Activated CD8-positive, alpha-beta T cell treated with anti-CD3 and anti-CD28 coated beads, Interleukin-2, amount 10 ng/mL, durations not matched to agents 7 days and 5 days (primary cell): ENCODE results near the gene TADA2A. TPM values are rescaled to one million over a fixed set of nuclear protein-coding genes. Genes with fewer than 3 reads are reported as not detected.
A peak's percentile ranks its signal among the peaks of the same experiment; 100 is the strongest.

ENCODE experiments used
- ATAC-seq: fragments of 150-1000 bp; cut with Tn5 transposase; one replicate; pipeline ENCODE4 v1.10.0; 2021; ENCODE audit warnings: moderate library complexity
- CTCF ChIA-PET: fragments of 350-600 bp; sonication (Branson Sonifier 250); formaldehyde crosslinking; loops from one replicate; lab custom pipeline; 2021; ENCODE audit warnings: antibody characterized with exemption; lab: Charles Lee
- POLR2A ChIA-PET: fragments of 350-600 bp; sonication (Branson Sonifier 250); formaldehyde crosslinking; loops from one replicate; lab custom pipeline; 2021; ENCODE audit warnings: antibody characterized with exemption; lab: Charles Lee
- DNase-seq: peaks from one replicate; pipeline ENCODE4 v3.0.0-alpha.2; 2020
- H3K27ac Mint-ChIP-seq: one replicate; pipeline ENCODE4 v1.8.0; 2021; ENCODE audit warnings: mild to moderate bottlenecking, mixed read lengths
- H3K27me3 Mint-ChIP-seq: one replicate; pipeline ENCODE4 v1.8.0; 2021; ENCODE audit warnings: low read depth, mixed read lengths
- H3K36me3 Mint-ChIP-seq: one replicate; pipeline ENCODE4 v1.8.0; 2021; ENCODE audit warnings: low read depth, mixed read lengths
- H3K4me1 Mint-ChIP-seq: one replicate; pipeline ENCODE4 v1.8.0; 2021; ENCODE audit warnings: low read depth, mixed read lengths
- H3K4me3 Mint-ChIP-seq: one replicate; pipeline ENCODE4 v1.8.0; 2021; ENCODE audit warnings: mild to moderate bottlenecking, mixed read lengths
- H3K9me3 Mint-ChIP-seq: one replicate; pipeline ENCODE4 v1.8.0; 2022; ENCODE audit warnings: mixed read lengths; ENCODE audit not compliant: insufficient read depth
- total RNA-seq, 2 experiments: library from RNA; stranded (reverse); gene quantifications; one replicate each; pipeline ENCODE4 v1.2.3, GENCODE V29; 2021

TADA2A gene
- total RNA-seq, 2 experiments from 2014 or later, result 35.3 to 40.6 TPM

DNA sequence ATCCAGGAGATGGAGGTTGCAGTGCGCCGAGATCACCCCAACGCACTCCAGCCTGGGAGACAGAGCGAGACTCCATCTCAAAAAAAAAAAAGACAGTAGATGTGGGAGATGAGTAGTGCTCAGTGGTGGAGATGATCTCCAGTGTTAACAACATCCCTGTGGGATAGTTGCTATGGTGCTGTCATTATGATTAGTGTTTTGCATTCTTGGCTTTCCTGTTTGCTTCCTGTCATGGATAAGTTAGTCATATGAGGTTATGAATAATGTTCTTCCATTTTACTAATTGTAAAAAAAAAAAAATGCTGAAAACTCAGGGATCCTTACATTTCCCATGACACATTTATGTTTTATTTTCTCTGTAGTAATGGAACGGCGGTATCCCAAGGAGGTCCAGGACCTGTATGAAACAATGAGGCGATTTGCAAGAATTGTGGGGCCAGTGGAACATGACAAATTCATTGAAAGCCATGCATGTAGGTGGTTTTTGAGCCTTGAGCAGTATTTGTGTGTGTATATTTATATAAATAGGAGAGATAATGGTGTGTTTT lies 58.5 kb downstream of the TADA2A start:
- peaks cover 47% of the 10 kb centered on the region for H3K36me3 Mint-ChIP-seq
- H3K4me3 Mint-ChIP-seq, result no peak overlapping the region
- ATAC-seq (no peak), DNase-seq (no peak)
- no peaks in the 10 kb centered on the region for H3K9me3 Mint-ChIP-seq
- ChIA-PET POLR2A (no interaction called here), CTCF (interaction anchor here (1.4 kb wide), 1 partner anchor 27 kb away, joined by 4 read pairs; no protein-coding TSS in a partner anchor)
- H3K27ac Mint-ChIP-seq, result no peak overlapping the region
- H3K4me1 Mint-ChIP-seq, result peaks cover 10% of the 10 kb centered on the region
- no peaks in the 10 kb centered on the region for H3K27me3 Mint-ChIP-seq

DNA sequence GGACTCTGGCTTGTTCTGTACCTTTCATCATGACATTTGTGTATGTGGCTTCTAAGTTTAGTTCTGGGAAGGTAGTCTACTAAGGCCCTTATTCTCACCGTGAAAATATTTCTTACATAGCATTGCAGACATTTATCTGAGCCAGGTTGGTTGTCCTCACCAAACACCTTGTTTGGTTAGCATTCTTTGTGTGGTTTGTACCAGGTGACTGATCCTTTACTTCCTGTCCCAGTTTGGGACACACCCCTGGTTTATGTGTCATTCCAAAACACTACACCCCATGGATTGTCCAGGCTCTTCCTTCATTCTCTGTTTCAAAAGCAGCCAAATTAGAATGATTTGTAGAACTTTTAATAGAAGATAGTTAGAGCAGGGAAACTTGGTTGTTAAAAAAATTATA lies 59.8 kb downstream of the TADA2A start:
- POLR2A ChIA-PET, result interaction anchor here (0.8 kb wide), 1 partner anchor 37 kb away, joined by 4 read pairs; no protein-coding TSS in a partner anchor
- CTCF ChIA-PET, result interaction anchor here (1.0 to 1.7 kb wide), 3 partner anchors 8 to 93 kb away, joined by 3 to 4 read pairs (median 3); no protein-coding TSS in a partner anchor
- H3K4me1 Mint-ChIP-seq, result peaks cover 13% of the 10 kb centered on the region
- peak overlapping the region; percentile 12 for H3K27ac Mint-ChIP-seq
- DNase-seq, result no peak
- no peak overlapping the region for H3K4me3 Mint-ChIP-seq
- no peak for ATAC-seq
- no peaks in the 10 kb centered on the region for H3K9me3 Mint-ChIP-seq
- H3K27me3 Mint-ChIP-seq, result no peaks in the 10 kb centered on the region
- H3K36me3 Mint-ChIP-seq, result peaks cover 50% of the 10 kb centered on the region

GRCh38 chr17:37470181-37470580 lies 63.5 kb downstream of the TADA2A start:
- H3K36me3 Mint-ChIP-seq, result peaks cover 54% of the 10 kb centered on the region
- H3K4me1 Mint-ChIP-seq, result peaks cover 13% of the 10 kb centered on the region
- H3K4me3 Mint-ChIP-seq, result no peak overlapping the region
- ATAC-seq, result no peak
- DNase-seq, result no peak
- H3K9me3 Mint-ChIP-seq, result no peaks in the 10 kb centered on the region
- POLR2A ChIA-PET, result no interaction called here
- no peaks in the 10 kb centered on the region for H3K27me3 Mint-ChIP-seq
- CTCF ChIA-PET, result no interaction called here
- no peak overlapping the region for H3K27ac Mint-ChIP-seq

- Mint-ChIP-seq H3K4me3 (no peak overlapping the region), H3K9me3 (no peaks in the 10 kb centered on the region), H3K36me3 (peaks cover 52% of the 10 kb centered on the region), H3K27me3 (no peaks in the 10 kb centered on the region), H3K27ac (no peak overlapping the region), H3K4me1 (no peaks in the 10 kb centered on the region)
- ATAC-seq, result no peak
- CTCF ChIA-PET, result no interaction called here
- DNase-seq, result no peak
- POLR2A ChIA-PET, result no interaction called here
Observed at GRCh38 chr17:37475731-37476420, 69.2 kb downstream of the TADA2A start.

DNA sequence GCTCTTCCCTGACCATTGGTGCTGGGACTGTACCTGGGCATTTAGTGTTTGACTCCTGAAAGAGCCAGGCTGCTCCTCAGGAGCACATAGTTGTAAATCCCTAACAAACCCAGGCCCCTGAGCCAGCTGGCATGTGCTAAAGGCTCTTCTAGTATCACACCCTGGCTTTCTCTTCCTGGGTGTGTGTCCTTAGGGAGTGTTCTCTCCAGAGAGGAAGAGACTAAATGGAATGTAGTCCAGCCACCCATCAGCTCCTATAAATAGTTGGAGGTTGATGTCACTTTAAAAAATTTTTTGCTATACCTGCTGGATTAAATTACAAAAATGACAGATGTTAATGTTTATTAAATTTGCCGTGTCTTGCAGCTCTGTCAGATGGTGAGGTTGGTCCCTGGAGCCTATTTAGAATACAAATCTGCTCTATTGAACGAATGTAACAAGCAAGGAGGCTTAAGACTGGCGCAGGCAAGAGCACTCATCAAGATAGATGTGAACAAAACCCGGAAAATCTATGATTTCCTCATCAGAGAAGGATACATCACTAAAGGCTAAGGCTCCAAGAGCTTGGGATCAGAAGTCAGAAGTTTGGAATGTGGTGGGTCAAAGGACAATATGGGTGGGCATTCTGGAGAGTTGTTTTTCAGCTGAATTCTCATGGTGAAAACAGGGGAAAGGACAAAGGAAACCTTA lies 69.9 kb downstream of the TADA2A start:
- ChIA-PET CTCF (no interaction called here), POLR2A (no interaction called here)
- ATAC-seq, result no peak

DNA sequence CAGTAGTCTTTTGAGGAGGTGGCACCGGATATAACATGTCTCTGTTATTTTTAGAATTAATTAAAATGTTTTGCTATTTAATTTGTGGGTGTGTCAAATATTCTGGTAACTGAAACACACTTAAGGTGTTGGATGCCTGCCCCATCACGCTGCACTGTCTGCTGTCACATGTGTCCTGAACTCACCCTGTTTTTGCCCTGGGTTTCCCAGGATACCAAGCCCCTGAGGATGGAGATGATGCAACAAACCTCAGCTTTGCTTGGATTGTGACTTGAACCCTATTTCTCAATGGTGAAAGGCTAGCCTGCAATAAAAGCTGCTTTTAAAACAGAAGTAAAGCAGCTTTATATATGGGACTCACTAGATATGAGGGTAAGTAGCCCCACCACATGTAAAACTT lies 71.5 kb downstream of the TADA2A start:
- POLR2A ChIA-PET, result no interaction called here
- ATAC-seq, result no peak

More for the DNA sequence above, 69.9 kb downstream of the TADA2A start:
- Mint-ChIP-seq H3K4me3 (no peak overlapping the region), H3K4me1 (no peaks in the 10 kb centered on the region), H3K36me3 (peaks cover 47% of the 10 kb centered on the region), H3K27ac (no peak overlapping the region), H3K27me3 (no peaks in the 10 kb centered on the region), H3K9me3 (no peaks in the 10 kb centered on the region)
- no peak for DNase-seq

GRCh38 chr17:37479025-37479424 lies 72.3 kb downstream of the TADA2A start:
- no peaks in the 10 kb centered on the region for H3K27me3 Mint-ChIP-seq
- no peak overlapping the region for H3K4me3 Mint-ChIP-seq
- H3K9me3 Mint-ChIP-seq, result no peaks in the 10 kb centered on the region
- ATAC-seq, result no peak
- POLR2A ChIA-PET, result no interaction called here
- H3K4me1 Mint-ChIP-seq, result peaks cover 6% of the 10 kb centered on the region
- CTCF ChIA-PET, result no interaction called here
- no peak for DNase-seq
- no peak overlapping the region for H3K27ac Mint-ChIP-seq
- H3K36me3 Mint-ChIP-seq, result peaks cover 35% of the 10 kb centered on the region

More for the DNA sequence above, 71.5 kb downstream of the TADA2A start:
- H3K36me3 Mint-ChIP-seq, result peaks cover 43% of the 10 kb centered on the region
- DNase-seq, result no peak
- peaks cover 2% of the 10 kb centered on the region for H3K4me1 Mint-ChIP-seq
- H3K9me3 Mint-ChIP-seq, result no peaks in the 10 kb centered on the region
- CTCF ChIA-PET, result interaction anchor here (0.7 kb wide), 1 partner anchor 81 kb away, joined by 3 read pairs; no protein-coding TSS in a partner anchor
- H3K4me3 Mint-ChIP-seq, result no peak overlapping the region
- H3K27ac Mint-ChIP-seq, result no peak overlapping the region
- no peaks in the 10 kb centered on the region for H3K27me3 Mint-ChIP-seq

- H3K9me3 Mint-ChIP-seq, result no peaks in the 10 kb centered on the region
- peaks cover 30% of the 10 kb centered on the region for H3K36me3 Mint-ChIP-seq
- ATAC-seq, result no peak
- H3K27ac Mint-ChIP-seq, result no peak overlapping the region
- DNase-seq, result no peak
- POLR2A ChIA-PET, result interaction anchor here (0.8 to 1.2 kb wide), 2 partner anchors 9 to 13 kb away, joined by 3 to 5 read pairs; partner anchors contain the start of gene DUSP14
- CTCF ChIA-PET, result no interaction called here
- peaks cover 6% of the 10 kb centered on the region for H3K4me1 Mint-ChIP-seq
- H3K4me3 Mint-ChIP-seq, result no peak overlapping the region
- H3K27me3 Mint-ChIP-seq, result no peaks in the 10 kb centered on the region
Observed at GRCh38 chr17:37480427-37480826, 73.7 kb downstream of the TADA2A start.

DNA sequence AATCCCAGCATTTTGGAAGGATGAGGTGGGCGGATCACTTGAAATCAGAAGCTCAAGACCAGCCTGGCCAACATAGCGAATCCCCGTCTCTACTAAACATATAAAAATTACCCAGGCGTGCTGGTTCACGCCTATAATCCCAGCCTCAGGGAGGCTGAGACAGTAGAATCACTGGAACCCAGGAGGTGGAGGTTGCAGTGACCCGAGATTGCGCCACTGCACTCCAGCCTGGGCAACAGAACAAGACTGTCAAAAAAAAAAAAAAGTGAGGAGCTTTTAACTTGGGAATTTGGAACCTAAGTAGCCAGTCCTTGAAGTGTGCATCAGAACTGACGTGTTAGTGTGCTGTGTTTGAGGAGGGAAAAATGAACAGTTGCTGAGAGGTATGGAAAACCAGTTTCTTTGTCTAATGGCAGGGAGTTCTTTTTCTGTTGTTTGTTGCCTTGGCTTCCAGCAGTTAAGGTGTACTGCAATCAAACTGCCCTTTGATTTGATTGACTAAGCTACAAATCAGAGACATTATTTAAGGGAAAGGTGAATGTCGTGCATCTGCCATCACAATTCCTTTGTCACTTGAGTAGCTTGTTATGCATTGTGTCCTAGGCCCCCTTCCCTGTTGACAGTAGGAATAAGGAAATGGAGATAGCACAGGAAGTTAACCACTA lies 74.4 kb downstream of the TADA2A start:
- Mint-ChIP-seq H3K27me3 (no peaks in the 10 kb centered on the region), H3K27ac (no peak overlapping the region), H3K9me3 (no peaks in the 10 kb centered on the region), H3K4me1 (peaks cover 6% of the 10 kb centered on the region), H3K4me3 (no peak overlapping the region), H3K36me3 (peaks cover 26% of the 10 kb centered on the region)
- DNase-seq (no peak), ATAC-seq (no peak)
- CTCF ChIA-PET, result interaction anchor here (0.8 kb wide), 1 partner anchor 51 kb away, joined by 3 read pairs; no protein-coding TSS in a partner anchor
- POLR2A ChIA-PET, result interaction anchor here (1.2 kb wide), 1 partner anchor 9 kb away, joined by 5 read pairs; the partner anchor contains the start of gene DUSP14

DNA sequence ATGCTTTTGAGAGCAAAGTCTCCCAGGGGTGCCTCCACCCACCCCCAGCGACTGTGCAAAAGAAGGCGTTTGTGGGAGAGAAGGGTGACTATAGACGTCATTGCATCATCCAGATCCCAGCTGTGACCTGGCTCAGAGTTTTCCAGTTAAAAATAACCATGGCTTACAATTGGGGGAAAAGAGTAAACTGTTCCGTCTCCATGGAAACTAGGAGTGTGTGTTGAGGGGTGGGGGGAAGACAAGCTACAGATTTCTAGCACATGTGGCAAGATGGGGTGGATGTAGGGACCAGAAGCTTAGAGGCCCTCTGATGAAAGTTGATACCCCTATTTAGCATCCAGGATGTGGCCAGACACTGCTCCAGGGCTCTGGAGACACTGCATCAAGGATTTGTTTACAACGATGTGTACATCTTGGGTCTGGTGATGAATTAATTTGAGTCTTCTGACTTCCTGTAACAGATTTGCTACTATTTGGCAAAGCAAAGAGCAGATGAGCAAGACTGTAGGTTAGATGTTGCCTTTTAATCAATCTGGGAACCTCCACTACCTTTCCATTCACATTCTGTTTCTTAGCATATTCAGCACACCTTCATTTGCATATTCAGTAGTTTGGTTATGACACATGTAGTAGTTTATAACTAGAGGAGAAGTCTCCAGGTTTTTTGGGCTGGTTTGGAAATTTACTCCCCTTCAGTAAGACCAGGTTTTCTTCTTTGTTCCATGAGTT lies 76.8 kb downstream of the TADA2A start:
- Mint-ChIP-seq H3K9me3 (no peaks in the 10 kb centered on the region), H3K27ac (no peak overlapping the region), H3K4me3 (no peak overlapping the region), H3K27me3 (no peaks in the 10 kb centered on the region), H3K36me3 (peaks cover 12% of the 10 kb centered on the region), H3K4me1 (peaks cover 13% of the 10 kb centered on the region)
- ChIA-PET CTCF (interaction anchor here (2.1 kb wide), 1 partner anchor 110 kb away, joined by 9 read pairs; no protein-coding TSS in a partner anchor), POLR2A (no interaction called here)
- no peak for ATAC-seq
- DNase-seq, result no peak
